ENCODE measurements around the gene DNMT3A.

The DNMT3A gene

GRCh38 chr2:25286025-25286400 lies 55.7 kb downstream of the DNMT3A start:
- Histone ChIP-seq H3K4me1 (ENCODE audit: control insufficient read depth, insufficient read depth, low read length) (peaks cover 11% of the 10 kb centered on the region), H3K4me3 (ENCODE audit: insufficient read depth, low read depth, low read length) (no peak overlapping the region), H3K27ac (ENCODE audit: insufficient read depth, low read depth, low read length, poor library complexity, severe bottlenecking) (no peak overlapping the region), H3K27me3 (ENCODE audit: control insufficient read depth, insufficient read depth, low read length, poor library complexity, severe bottlenecking) (no peaks in the 10 kb centered on the region), H3K36me3 (ENCODE audit: control insufficient read depth, insufficient read depth, low read length) (no peaks in the 10 kb centered on the region), H3K9me3 (ENCODE audit: control insufficient read depth, low read length) (no peaks in the 10 kb centered on the region)
- 83 to 87% methylated on average over 10 of the region's 10 CpGs for WGBS, 2 experiments

DNA sequence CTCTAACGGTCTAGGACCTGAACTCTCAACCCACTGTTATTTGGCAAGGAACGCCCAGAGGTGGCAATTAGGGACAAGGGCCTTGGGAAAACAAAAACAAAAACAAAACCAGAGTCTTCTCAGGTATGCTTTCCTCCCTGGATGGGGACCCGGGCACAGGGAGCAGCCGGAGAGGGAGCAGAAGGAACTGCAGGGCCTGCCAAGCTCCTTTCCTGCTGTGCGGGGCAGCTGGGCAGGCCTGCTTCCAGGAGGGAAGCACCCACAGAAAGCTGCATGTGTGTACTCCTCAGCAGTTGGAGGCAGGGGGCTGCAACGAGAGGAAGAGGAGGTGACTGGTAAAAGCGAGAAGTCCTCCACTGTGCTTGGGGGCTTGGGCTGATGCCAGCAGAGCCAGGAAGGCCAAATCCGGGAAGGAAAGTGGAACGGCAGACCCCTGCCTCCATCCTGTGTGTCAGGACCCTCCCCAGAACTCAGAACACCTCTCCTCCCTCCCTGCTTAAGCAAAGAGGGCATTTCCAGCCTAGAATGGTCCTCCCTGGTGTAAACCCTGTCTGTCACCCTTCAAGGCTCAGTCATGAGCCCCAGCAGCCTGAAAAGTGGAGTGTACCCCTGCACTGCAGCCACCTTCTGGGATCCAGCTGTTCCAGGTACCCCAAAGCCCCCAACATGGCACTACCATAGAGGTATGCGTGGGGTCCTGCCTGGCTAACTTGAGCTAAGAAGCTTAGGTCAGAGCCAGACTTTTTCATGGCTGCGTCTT lies 56.3 kb downstream of the DNMT3A start:
- 89 to 90% methylated on average over 11 of the region's 11 CpGs for WGBS, 2 experiments

DNA sequence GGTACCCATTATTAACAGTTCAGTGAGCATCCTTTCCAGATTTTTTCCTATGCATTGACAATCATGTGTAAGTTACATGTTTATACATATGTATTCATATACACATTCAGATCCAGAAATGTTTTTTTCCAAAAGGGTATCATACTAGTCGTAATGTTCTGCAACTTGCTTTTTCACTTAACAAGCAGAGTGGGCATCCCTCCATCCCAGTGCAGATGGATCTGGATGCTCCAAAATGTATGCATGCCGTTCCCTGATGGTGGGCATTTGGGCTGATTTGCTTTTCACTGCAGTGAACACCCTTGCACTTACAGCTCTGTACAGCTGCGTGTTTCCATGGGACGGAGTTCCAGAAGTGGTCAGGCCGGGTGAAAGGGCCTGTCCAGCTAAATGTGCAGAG lies 57.0 kb downstream of the DNMT3A start:
- Histone ChIP-seq H3K4me3 (ENCODE audit: insufficient read depth, low read depth, low read length) (no peak overlapping the region), H3K27ac (ENCODE audit: insufficient read depth, low read depth, low read length, poor library complexity, severe bottlenecking) (no peak overlapping the region), H3K27me3 (ENCODE audit: control insufficient read depth, insufficient read depth, low read length, poor library complexity, severe bottlenecking) (no peaks in the 10 kb centered on the region), H3K9me3 (ENCODE audit: control insufficient read depth, low read length) (no peaks in the 10 kb centered on the region), H3K36me3 (ENCODE audit: control insufficient read depth, insufficient read depth, low read length) (no peaks in the 10 kb centered on the region), H3K4me1 (ENCODE audit: control insufficient read depth, insufficient read depth, low read length) (peaks cover 11% of the 10 kb centered on the region)
- WGBS, 2 experiments, result 94 to 95% methylated on average over 5 of the region's 5 CpGs

More for the DNA sequence above, 56.3 kb downstream of the DNMT3A start:
- Histone ChIP-seq H3K36me3 (ENCODE audit: control insufficient read depth, insufficient read depth, low read length) (no peaks in the 10 kb centered on the region), H3K4me3 (ENCODE audit: insufficient read depth, low read depth, low read length) (no peak overlapping the region), H3K27me3 (ENCODE audit: control insufficient read depth, insufficient read depth, low read length, poor library complexity, severe bottlenecking) (no peaks in the 10 kb centered on the region), H3K27ac (ENCODE audit: insufficient read depth, low read depth, low read length, poor library complexity, severe bottlenecking) (no peak overlapping the region), H3K4me1 (ENCODE audit: control insufficient read depth, insufficient read depth, low read length) (peaks cover 11% of the 10 kb centered on the region), H3K9me3 (ENCODE audit: control insufficient read depth, low read length) (no peaks in the 10 kb centered on the region)

DNA sequence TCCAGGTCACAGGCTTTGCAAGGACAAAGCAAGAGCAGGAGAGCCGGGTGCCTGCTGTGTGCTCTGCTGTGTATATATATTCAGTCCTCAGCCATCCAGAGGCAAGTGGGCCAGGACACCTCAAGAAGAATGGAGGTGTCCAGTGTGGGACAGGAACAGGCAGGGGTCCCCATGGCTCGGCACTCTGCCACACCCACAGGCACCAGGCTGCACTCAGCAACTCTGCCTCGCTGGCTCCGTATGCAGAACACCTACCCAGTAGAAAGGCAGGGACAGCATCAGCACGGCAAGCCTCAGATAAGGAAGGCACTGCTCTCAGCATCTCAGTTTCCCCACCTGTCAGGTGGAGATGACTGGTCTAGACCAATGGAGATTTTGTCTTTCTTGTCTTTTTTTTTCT lies 57.8 kb downstream of the DNMT3A start:
- Histone ChIP-seq H3K27ac (ENCODE audit: insufficient read depth, low read depth, low read length, poor library complexity, severe bottlenecking) (no peak overlapping the region), H3K27me3 (ENCODE audit: control insufficient read depth, insufficient read depth, low read length, poor library complexity, severe bottlenecking) (no peaks in the 10 kb centered on the region), H3K4me1 (ENCODE audit: control insufficient read depth, insufficient read depth, low read length) (peaks cover 8% of the 10 kb centered on the region), H3K9me3 (ENCODE audit: control insufficient read depth, low read length) (no peaks in the 10 kb centered on the region), H3K36me3 (ENCODE audit: control insufficient read depth, insufficient read depth, low read length) (no peaks in the 10 kb centered on the region), H3K4me3 (ENCODE audit: insufficient read depth, low read depth, low read length) (no peak overlapping the region)
- 86 to 92% methylated on average over 5 of the region's 5 CpGs for WGBS, 2 experiments

DNA sequence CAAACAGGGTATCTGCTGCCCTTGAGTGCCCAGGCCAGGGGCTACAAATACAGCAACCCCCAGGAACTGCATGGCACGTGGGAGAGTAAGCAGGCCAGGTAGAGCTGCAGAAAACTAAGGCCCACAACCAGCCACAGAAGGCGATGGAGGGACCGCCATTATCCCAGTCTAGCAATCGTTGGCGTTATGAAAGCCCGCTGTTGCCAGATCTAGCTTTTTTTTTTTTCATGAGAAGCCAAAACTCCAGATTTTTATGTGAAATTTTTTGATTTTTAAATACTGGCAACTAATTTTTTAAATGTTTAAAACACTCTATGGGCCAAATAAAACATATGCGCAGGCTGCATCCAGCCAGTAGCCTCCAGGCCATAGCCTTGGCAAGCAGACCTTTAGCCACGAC lies 59.8 kb downstream of the DNMT3A start:
- Histone ChIP-seq H3K4me3 (ENCODE audit: insufficient read depth, low read depth, low read length) (no peak overlapping the region), H3K36me3 (ENCODE audit: control insufficient read depth, insufficient read depth, low read length) (no peaks in the 10 kb centered on the region), H3K27ac (ENCODE audit: insufficient read depth, low read depth, low read length, poor library complexity, severe bottlenecking) (no peak overlapping the region), H3K9me3 (ENCODE audit: control insufficient read depth, low read length) (no peaks in the 10 kb centered on the region), H3K4me1 (ENCODE audit: control insufficient read depth, insufficient read depth, low read length) (peaks cover 11% of the 10 kb centered on the region), H3K27me3 (ENCODE audit: control insufficient read depth, insufficient read depth, low read length, poor library complexity, severe bottlenecking) (no peaks in the 10 kb centered on the region)
- WGBS, 2 experiments, result 93 to 97% methylated on average over 8 of the region's 8 CpGs

- Histone ChIP-seq H3K4me1 (ENCODE audit: control insufficient read depth, insufficient read depth, low read length) (peaks cover 9% of the 10 kb centered on the region), H3K4me3 (ENCODE audit: insufficient read depth, low read depth, low read length) (no peak overlapping the region), H3K27me3 (ENCODE audit: control insufficient read depth, insufficient read depth, low read length, poor library complexity, severe bottlenecking) (no peaks in the 10 kb centered on the region), H3K36me3 (ENCODE audit: control insufficient read depth, insufficient read depth, low read length) (no peaks in the 10 kb centered on the region), H3K9me3 (ENCODE audit: control insufficient read depth, low read length) (no peaks in the 10 kb centered on the region), H3K27ac (ENCODE audit: insufficient read depth, low read depth, low read length, poor library complexity, severe bottlenecking) (no peak overlapping the region)
- 95 to 96% methylated on average over 5 of the region's 5 CpGs for WGBS, 2 experiments
These were observed 60.2 kb downstream of the DNMT3A start for GRCh38 chr2:25281522-25281921.

- H3K4me1 ChIP-seq (ENCODE audit: control insufficient read depth, insufficient read depth, low read length), result peaks cover 9% of the 10 kb centered on the region
- H3K27me3 ChIP-seq (ENCODE audit: control insufficient read depth, insufficient read depth, low read length, poor library complexity, severe bottlenecking), result no peaks in the 10 kb centered on the region
- H3K27ac ChIP-seq (ENCODE audit: insufficient read depth, low read depth, low read length, poor library complexity, severe bottlenecking), result no peak overlapping the region
- no peaks in the 10 kb centered on the region for H3K9me3 ChIP-seq (ENCODE audit: control insufficient read depth, low read length)
- H3K36me3 ChIP-seq (ENCODE audit: control insufficient read depth, insufficient read depth, low read length), result no peaks in the 10 kb centered on the region
- WGBS, 2 experiments, result 61 to 75% methylated on average over 6 of the region's 10 CpGs
- no peak overlapping the region for H3K4me3 ChIP-seq (ENCODE audit: insufficient read depth, low read depth, low read length)
These were observed 61.6 kb downstream of the DNMT3A start for GRCh38 chr2:25280051-25280687.

- Histone ChIP-seq H3K4me1 (ENCODE audit: control insufficient read depth, insufficient read depth, low read length) (peaks cover 9% of the 10 kb centered on the region), H3K27me3 (ENCODE audit: control insufficient read depth, insufficient read depth, low read length, poor library complexity, severe bottlenecking) (no peaks in the 10 kb centered on the region), H3K36me3 (ENCODE audit: control insufficient read depth, insufficient read depth, low read length) (no peaks in the 10 kb centered on the region), H3K27ac (ENCODE audit: insufficient read depth, low read depth, low read length, poor library complexity, severe bottlenecking) (no peak overlapping the region), H3K9me3 (ENCODE audit: control insufficient read depth, low read length) (no peaks in the 10 kb centered on the region), H3K4me3 (ENCODE audit: insufficient read depth, low read depth, low read length) (no peak overlapping the region)
- 92% methylated on average over 12 of the region's 12 CpGs for WGBS, 2 experiments
These were observed 62.6 kb downstream of the DNMT3A start for GRCh38 chr2:25279091-25279651.

- Histone ChIP-seq H3K4me3 (ENCODE audit: insufficient read depth, low read depth, low read length) (no peak overlapping the region), H3K27me3 (ENCODE audit: control insufficient read depth, insufficient read depth, low read length, poor library complexity, severe bottlenecking) (no peaks in the 10 kb centered on the region), H3K36me3 (ENCODE audit: control insufficient read depth, insufficient read depth, low read length) (no peaks in the 10 kb centered on the region), H3K9me3 (ENCODE audit: control insufficient read depth, low read length) (no peaks in the 10 kb centered on the region), H3K27ac (ENCODE audit: insufficient read depth, low read depth, low read length, poor library complexity, severe bottlenecking) (no peak overlapping the region), H3K4me1 (ENCODE audit: control insufficient read depth, insufficient read depth, low read length) (peaks cover 9% of the 10 kb centered on the region)
- 29 to 33% methylated on average over 60 of the region's 60 CpGs for WGBS, 2 experiments
These were observed 64.9 kb downstream of the DNMT3A start for GRCh38 chr2:25276569-25277465.

DNA sequence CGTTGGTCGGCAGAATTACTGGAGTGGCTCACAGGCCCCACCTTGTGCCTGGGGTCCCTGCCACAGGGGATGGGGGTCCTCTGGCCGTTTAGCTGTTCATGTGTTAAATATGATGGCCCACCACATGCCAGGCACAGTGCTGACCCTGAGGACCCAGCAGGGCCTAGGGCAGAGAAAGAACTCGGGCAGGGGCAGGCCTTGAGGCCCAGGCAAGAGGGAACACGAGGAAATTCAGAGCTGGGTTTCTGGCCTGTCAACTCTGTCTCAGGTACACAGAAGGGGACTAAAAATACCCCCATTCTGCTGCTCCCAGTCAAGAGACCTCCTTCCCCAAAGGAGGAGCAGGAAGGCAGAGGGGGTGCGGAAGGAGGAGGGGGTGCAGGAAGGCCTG lies 66.2 kb downstream of the DNMT3A start:
- no peak overlapping the region for H3K27ac ChIP-seq (ENCODE audit: insufficient read depth, low read depth, low read length, poor library complexity, severe bottlenecking)
- H3K36me3 ChIP-seq (ENCODE audit: control insufficient read depth, insufficient read depth, low read length), result no peaks in the 10 kb centered on the region
- no peak overlapping the region for H3K4me3 ChIP-seq (ENCODE audit: insufficient read depth, low read depth, low read length)
- WGBS, 2 experiments, result 61 to 64% methylated on average over 6 of the region's 6 CpGs
- H3K9me3 ChIP-seq (ENCODE audit: control insufficient read depth, low read length), result no peaks in the 10 kb centered on the region
- peaks cover 9% of the 10 kb centered on the region for H3K4me1 ChIP-seq (ENCODE audit: control insufficient read depth, insufficient read depth, low read length)
- no peaks in the 10 kb centered on the region for H3K27me3 ChIP-seq (ENCODE audit: control insufficient read depth, insufficient read depth, low read length, poor library complexity, severe bottlenecking)

Data from ectodermal cell (in vitro differentiated cells).